ENCODE measurements around the gene FBXO48.
"Not testable (repeated sequence)": the region's sequence is repeated elsewhere in the genome, so short reads cannot be mapped to it uniquely, and the experiment has no call there.

FBXO48 gene

GRCh38 chr2:68448671-68449653 lies 18.1 kb downstream of the FBXO48 start:
- H3K4me1 ChIP-seq (ENCODE audit: control insufficient read depth, insufficient read depth, low read length) = no peaks in the 10 kb centered on the region
- no peaks in the 10 kb centered on the region for H3K9me3 ChIP-seq (replicated peaks; ENCODE audit: low read length)
- H3K9ac ChIP-seq (ENCODE audit: low read depth, low read length) = no peak overlapping the region
- no peak overlapping the region for H3K4me2 ChIP-seq (ENCODE audit: low read length)
- H3K27me3 ChIP-seq (ENCODE audit: control insufficient read depth, insufficient read depth, low read length) = peaks cover 5% of the 10 kb centered on the region
- H3K36me3 ChIP-seq (ENCODE audit: insufficient read depth, low read length) = no peaks in the 10 kb centered on the region
- no peak overlapping the region for H3K4me3 ChIP-seq (ENCODE audit: low read length)

GRCh38 chr2:68447118-68447517 lies 20.0 kb downstream of the FBXO48 start:
- Histone ChIP-seq H3K9ac (ENCODE audit: low read depth, low read length) (no peak overlapping the region), H3K4me2 (ENCODE audit: low read length) (no peak overlapping the region), H3K4me1 (ENCODE audit: control insufficient read depth, insufficient read depth, low read length) (no peaks in the 10 kb centered on the region), H3K4me3 (ENCODE audit: low read length) (no peak overlapping the region), H3K9me3 (replicated peaks; ENCODE audit: low read length) (no peaks in the 10 kb centered on the region), H3K27me3 (ENCODE audit: control insufficient read depth, insufficient read depth, low read length) (peaks cover 5% of the 10 kb centered on the region), H3K36me3 (ENCODE audit: insufficient read depth, low read length) (no peaks in the 10 kb centered on the region)

DNA sequence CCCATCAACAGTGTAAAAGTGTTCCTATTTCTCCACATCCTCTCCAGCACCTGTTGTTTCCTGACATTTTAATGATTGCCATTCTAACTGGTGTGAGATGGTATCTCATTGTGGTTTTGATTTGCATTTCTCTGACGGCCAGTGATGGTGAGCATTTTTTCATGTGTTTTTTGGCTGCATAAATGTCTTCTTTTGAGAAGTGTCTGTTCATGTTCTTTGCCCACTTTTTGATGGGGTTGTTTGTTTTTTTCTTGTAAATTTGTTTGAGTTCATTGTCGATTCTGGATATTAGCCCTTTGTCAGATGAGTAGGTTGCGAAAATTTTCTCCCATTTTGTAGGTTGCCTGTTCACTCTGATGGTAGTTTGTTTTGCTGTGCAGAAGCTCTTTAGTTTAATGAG lies 20.7 kb downstream of the FBXO48 start:
- H3K4me3 ChIP-seq (ENCODE audit: low read length); H3K4me1 ChIP-seq (ENCODE audit: control insufficient read depth, insufficient read depth, low read length); H3K4me2 ChIP-seq (ENCODE audit: low read length); H3K9ac ChIP-seq (ENCODE audit: low read depth, low read length); H3K36me3 ChIP-seq (ENCODE audit: insufficient read depth, low read length); H3K9me3 ChIP-seq (replicated peaks; ENCODE audit: low read length); H3K27me3 ChIP-seq (ENCODE audit: control insufficient read depth, insufficient read depth, low read length): not testable (repeated sequence)

DNA sequence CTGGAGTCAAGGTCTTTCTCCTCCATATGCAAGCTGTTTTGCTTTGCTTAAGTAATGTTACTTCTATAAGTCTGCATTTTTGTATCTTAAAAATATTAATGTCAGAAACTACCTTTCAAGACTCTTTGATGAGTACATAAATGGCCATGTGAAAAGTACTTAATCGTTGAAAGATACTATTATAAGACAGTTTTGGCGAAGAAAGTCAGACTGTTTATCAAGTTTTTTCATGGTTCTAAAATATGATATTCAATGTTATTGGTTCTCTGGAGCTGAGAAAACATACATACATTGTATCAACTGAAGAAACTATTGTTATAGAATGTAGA lies 25.1 kb downstream of the FBXO48 start:
- Histone ChIP-seq H3K4me1 (ENCODE audit: control insufficient read depth, insufficient read depth, low read length) (no peaks in the 10 kb centered on the region), H3K27me3 (ENCODE audit: control insufficient read depth, insufficient read depth, low read length) (peaks cover 5% of the 10 kb centered on the region), H3K9ac (ENCODE audit: low read depth, low read length) (no peak overlapping the region), H3K9me3 (replicated peaks; ENCODE audit: low read length) (no peaks in the 10 kb centered on the region), H3K4me3 (ENCODE audit: low read length) (no peak overlapping the region), H3K4me2 (ENCODE audit: low read length) (no peak overlapping the region), H3K36me3 (ENCODE audit: insufficient read depth, low read length) (no peaks in the 10 kb centered on the region)

DNA sequence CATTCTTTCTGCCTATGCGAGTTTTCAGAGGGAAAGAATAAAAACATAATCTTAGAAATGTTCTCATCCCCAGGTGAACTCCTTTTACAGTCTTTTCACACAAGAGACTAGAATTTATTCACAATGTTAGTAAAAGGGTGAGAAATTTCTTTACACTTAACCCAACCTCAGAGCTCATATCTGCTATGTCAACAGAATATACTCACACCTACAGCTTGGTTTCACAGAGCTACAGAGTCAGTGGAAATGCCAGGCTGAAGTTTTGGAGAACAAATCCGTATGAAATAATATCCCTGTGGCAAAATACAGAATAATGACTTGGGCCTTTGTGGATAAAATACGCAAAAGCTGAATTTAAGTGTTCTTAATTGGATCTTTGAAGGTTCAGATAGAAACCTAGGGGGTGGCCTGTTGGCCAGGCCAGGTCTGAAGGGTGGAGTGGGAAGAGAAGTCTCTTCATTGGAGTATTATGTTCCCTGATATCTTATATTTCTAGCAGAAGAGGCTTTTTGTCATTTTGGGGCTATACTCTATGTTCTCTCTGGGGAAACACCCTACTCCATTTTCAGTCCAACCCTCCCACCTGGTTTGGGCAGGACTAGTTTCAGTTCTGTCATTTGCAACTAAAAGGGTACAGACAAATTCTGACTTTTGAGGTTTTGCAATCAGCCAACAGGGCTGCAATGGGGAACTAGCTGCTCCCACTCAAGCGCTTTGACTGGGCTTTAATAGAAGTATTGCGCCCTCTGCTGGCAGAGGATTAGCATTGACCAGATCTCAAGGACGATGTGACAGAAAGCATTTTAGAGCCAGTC lies 25.7 kb downstream of the FBXO48 start:
- no peak overlapping the region for H3K9ac ChIP-seq (ENCODE audit: low read depth, low read length)
- H3K4me3 ChIP-seq (ENCODE audit: low read length) = no peak overlapping the region
- H3K27me3 ChIP-seq (ENCODE audit: control insufficient read depth, insufficient read depth, low read length) = peaks cover 5% of the 10 kb centered on the region

GRCh38 chr2:68438455-68439303 lies 28.4 kb downstream of the FBXO48 start:
- Histone ChIP-seq H3K9ac (ENCODE audit: low read depth, low read length) (no peak overlapping the region), H3K4me1 (ENCODE audit: control insufficient read depth, insufficient read depth, low read length) (peaks cover 18% of the 10 kb centered on the region), H3K4me2 (ENCODE audit: low read length) (no peak overlapping the region), H3K9me3 (replicated peaks; ENCODE audit: low read length) (no peaks in the 10 kb centered on the region), H3K36me3 (ENCODE audit: insufficient read depth, low read length) (no peaks in the 10 kb centered on the region), H3K27me3 (ENCODE audit: control insufficient read depth, insufficient read depth, low read length) (no peaks in the 10 kb centered on the region), H3K4me3 (ENCODE audit: low read length) (no peak overlapping the region)

More for the DNA sequence above, 25.7 kb downstream of the FBXO48 start:
- Histone ChIP-seq H3K4me2 (ENCODE audit: low read length) (no peak overlapping the region), H3K4me1 (ENCODE audit: control insufficient read depth, insufficient read depth, low read length) (peaks cover 5% of the 10 kb centered on the region), H3K9me3 (replicated peaks; ENCODE audit: low read length) (no peaks in the 10 kb centered on the region), H3K36me3 (ENCODE audit: insufficient read depth, low read length) (no peaks in the 10 kb centered on the region)

- peaks cover 18% of the 10 kb centered on the region for H3K4me1 ChIP-seq (ENCODE audit: control insufficient read depth, insufficient read depth, low read length)
- H3K4me3 ChIP-seq (ENCODE audit: low read length) = no peak overlapping the region
- peak overlapping the region; percentile 40 for H3K9ac ChIP-seq (ENCODE audit: low read depth, low read length)
- H3K27me3 ChIP-seq (ENCODE audit: control insufficient read depth, insufficient read depth, low read length) = peaks cover 2% of the 10 kb centered on the region
- peak overlapping the region; percentile 18 for H3K4me2 ChIP-seq (ENCODE audit: low read length)
- no peaks in the 10 kb centered on the region for H3K9me3 ChIP-seq (replicated peaks; ENCODE audit: low read length)
- no peaks in the 10 kb centered on the region for H3K36me3 ChIP-seq (ENCODE audit: insufficient read depth, low read length)
Observed at GRCh38 chr2:68436270-68436669, 30.8 kb downstream of the FBXO48 start.

GRCh38 chr2:68435615-68436014 lies 31.5 kb downstream of the FBXO48 start:
- Histone ChIP-seq H3K9me3 (replicated peaks; ENCODE audit: low read length) (no peaks in the 10 kb centered on the region), H3K27me3 (ENCODE audit: control insufficient read depth, insufficient read depth, low read length) (peaks cover 2% of the 10 kb centered on the region), H3K9ac (ENCODE audit: low read depth, low read length) (peak overlapping the region; percentile 40), H3K4me2 (ENCODE audit: low read length) (peak overlapping the region; percentile 18), H3K36me3 (ENCODE audit: insufficient read depth, low read length) (no peaks in the 10 kb centered on the region), H3K4me3 (ENCODE audit: low read length) (no peak overlapping the region), H3K4me1 (ENCODE audit: control insufficient read depth, insufficient read depth, low read length) (peaks cover 18% of the 10 kb centered on the region)

- H3K9me3 ChIP-seq (replicated peaks; ENCODE audit: low read length) = no peaks in the 10 kb centered on the region
Observed at GRCh38 chr2:68434981-68435380, 32.1 kb downstream of the FBXO48 start.

GRCh38 chr2:68432696-68433658 lies 34.1 kb downstream of the FBXO48 start:
- H3K4me3 ChIP-seq (ENCODE audit: low read length) = no peak overlapping the region
- no peak overlapping the region for H3K9ac ChIP-seq (ENCODE audit: low read depth, low read length)
- no peaks in the 10 kb centered on the region for H3K9me3 ChIP-seq (replicated peaks; ENCODE audit: low read length)

More at GRCh38 chr2:68434981-68435380, 32.1 kb downstream of the FBXO48 start:
- Histone ChIP-seq H3K4me2 (ENCODE audit: low read length) (no peak overlapping the region), H3K9ac (ENCODE audit: low read depth, low read length) (no peak overlapping the region), H3K4me3 (ENCODE audit: low read length) (no peak overlapping the region), H3K27me3 (ENCODE audit: control insufficient read depth, insufficient read depth, low read length) (peaks cover 6% of the 10 kb centered on the region), H3K4me1 (ENCODE audit: control insufficient read depth, insufficient read depth, low read length) (peaks cover 18% of the 10 kb centered on the region), H3K36me3 (ENCODE audit: insufficient read depth, low read length) (no peaks in the 10 kb centered on the region)

More at GRCh38 chr2:68432696-68433658, 34.1 kb downstream of the FBXO48 start:
- peaks cover 16% of the 10 kb centered on the region for H3K27me3 ChIP-seq (ENCODE audit: control insufficient read depth, insufficient read depth, low read length)
- no peaks in the 10 kb centered on the region for H3K36me3 ChIP-seq (ENCODE audit: insufficient read depth, low read length)
- H3K4me2 ChIP-seq (ENCODE audit: low read length) = no peak overlapping the region
- H3K4me1 ChIP-seq (ENCODE audit: control insufficient read depth, insufficient read depth, low read length) = peaks cover 18% of the 10 kb centered on the region

Measured in skeletal muscle satellite cell (primary cell).